HepG2 (cell line): Measurements from ENCODE around the gene KSR1. TPM values are rescaled to one million over a fixed set of nuclear protein-coding genes. Genes with fewer than 3 reads are reported as not detected.

Experiments used
- CEBPG ChIP-seq: IDR thresholded peaks from 2 replicates; pipeline ENCODE4 v1.6.1; 2016
- DPF2 ChIP-seq: sonication (generic); formaldehyde crosslinking; IDR thresholded peaks from 2 replicates; pipeline ENCODE4 v1.4.0; 2020; ENCODE audit warnings: mild to moderate bottlenecking, low read depth, missing genetic modification reagents, borderline replicate concordance
- EED ChIP-seq: sonication (generic); formaldehyde crosslinking; IDR thresholded peaks from 2 replicates; pipeline ENCODE4 v1.5.0; 2020; ENCODE audit warnings: mild to moderate bottlenecking, missing genetic modification reagents
- GABPB1 ChIP-seq: IDR thresholded peaks from 2 replicates; pipeline ENCODE4 v1.6.1; 2016; ENCODE audit warnings: mild to moderate bottlenecking, missing genetic modification reagents, moderate library complexity, missing compliant biosample characterization
- MAZ ChIP-seq, 2 experiments: sonication (generic) in 1 of 2; formaldehyde crosslinking in 1 of 2; IDR thresholded peaks; 2 replicates each; pipeline versions ENCODE4 v1.5.0 to v1.6.1; 2012 to 2020; ENCODE audit warnings: low read depth in 2 of 2, mild to moderate bottlenecking in 2 of 2, borderline replicate concordance in 1 of 2, improper control_type of control experiment in 1 of 2, low read length in 1 of 2, missing genetic modification reagents in 1 of 2, moderate library complexity in 1 of 2
- NBN ChIP-seq: fragments of 450-650 bp; conservative IDR thresholded peaks from 2 replicates; pipeline ENCODE4 v1.6.1; 2017
- PAX8 ChIP-seq: sonication (generic); formaldehyde crosslinking; IDR thresholded peaks from 2 replicates; pipeline ENCODE4 v1.8.0; 2022; ENCODE audit warnings: mild to moderate bottlenecking, missing genetic modification reagents, borderline replicate concordance
- PHF21A ChIP-seq: sonication (generic); formaldehyde crosslinking; IDR thresholded peaks from 2 replicates; pipeline ENCODE4 v1.5.0; 2020; ENCODE audit warnings: mild to moderate bottlenecking, missing genetic modification reagents
- PPARG ChIP-seq: conservative IDR thresholded peaks from 2 replicates; pipeline ENCODE4 v1.6.1; 2016; ENCODE audit warnings: missing biosample characterization, missing genetic modification reagents
- RAD21 ChIP-seq: fragments of 450-650 bp; formaldehyde crosslinking; IDR thresholded peaks from 2 replicates; pipeline ENCODE4 v1.5.0; 2020; ENCODE audit warnings: mild to moderate bottlenecking
- REL ChIP-seq: sonication (generic); formaldehyde crosslinking; conservative IDR thresholded peaks from 2 replicates; pipeline ENCODE4 v1.8.0; 2022; ENCODE audit warnings: mild to moderate bottlenecking, missing genetic modification reagents, moderate library complexity
- SP1 ChIP-seq, 2 experiments: fragments of 450-650 bp in 1 of 2; sonication (generic) in 1 of 2; formaldehyde crosslinking in 1 of 2; IDR thresholded peaks; 2 replicates each; pipeline versions ENCODE4 v1.4.0 to v1.6.1; 2016 to 2020; ENCODE audit warnings: missing genetic modification reagents in 1 of 2
- TAF1 ChIP-seq: sonication (generic); formaldehyde crosslinking; IDR thresholded peaks from 2 replicates; pipeline ENCODE4 v1.4.0; 2020; ENCODE audit warnings: missing genetic modification reagents
- TEAD3 ChIP-seq: optimal IDR thresholded peaks from 2 replicates; pipeline ENCODE3; 2016; ENCODE audit warnings: borderline replicate concordance
- THYN1 ChIP-seq: sonication (generic); formaldehyde crosslinking; IDR thresholded peaks from 2 replicates; pipeline ENCODE4 v1.8.1; 2023; ENCODE audit warnings: low read depth, mild to moderate bottlenecking, moderate library complexity, missing genetic modification reagents, borderline replicate concordance
- ZBTB7A ChIP-seq: sonication (generic); formaldehyde crosslinking; IDR thresholded peaks from 2 replicates; pipeline ENCODE4 v1.8.0; 2022; ENCODE audit warnings: mild to moderate bottlenecking, missing genetic modification reagents
- ZFP36L2 ChIP-seq: sonication (generic); formaldehyde crosslinking; IDR thresholded peaks from 2 replicates; pipeline ENCODE4 v1.4.0; 2020; ENCODE audit warnings: missing genetic modification reagents
- ZKSCAN1 ChIP-seq: fragments of 150-350 bp; IDR thresholded peaks from 2 replicates; pipeline ENCODE4 v1.6.1; 2014; ENCODE audit warnings: low read length
- ZNF552 ChIP-seq: sonication (generic); formaldehyde crosslinking; IDR thresholded peaks from 2 replicates; pipeline ENCODE4 v1.9.0; 2022; ENCODE audit warnings: missing genetic modification reagents, mild to moderate bottlenecking, borderline replicate concordance
- ZNF674 ChIP-seq: sonication (generic); formaldehyde crosslinking; IDR thresholded peaks from 2 replicates; pipeline ENCODE4 v1.5.0; 2020; ENCODE audit warnings: low read depth, mild to moderate bottlenecking, missing genetic modification reagents
- ZNF740 ChIP-seq: sonication (generic); formaldehyde crosslinking; IDR thresholded peaks from 2 replicates; pipeline ENCODE4 v1.4.0; 2020; ENCODE audit warnings: missing genetic modification reagents
- ZNF770 ChIP-seq: sonication (generic); formaldehyde crosslinking; IDR thresholded peaks from 2 replicates; pipeline ENCODE4 v1.5.0; 2020; ENCODE audit warnings: mild to moderate bottlenecking, missing genetic modification reagents
- ZNF776 ChIP-seq: sonication (generic); formaldehyde crosslinking; IDR thresholded peaks from 2 replicates; pipeline ENCODE4 v1.4.0; 2020; ENCODE audit warnings: mild to moderate bottlenecking, missing genetic modification reagents
- polyA plus RNA-seq, 8 experiments: library from polyadenylated mRNA; depleted of rRNA in 3 of 8; stranded (reverse) in 7 of 8; unstranded in 1 of 8; fragments of >200 nt; fragmentation: Illumina TruSeq in 4 of 8; extraction: Trizol in 4 of 8; gene quantifications; 2 replicates each; pipeline versions ENCODE4 v1.2.1 to v1.2.3, GENCODE V29; 2011 to 2016; ENCODE audit warnings: low read depth in 4 of 8, missing spikeins in 1 of 8, mixed read lengths in 1 of 8; ENCODE audit not compliant: insufficient read depth in 1 of 8
- total RNA-seq, 5 experiments: library from RNA; depleted of rRNA; stranded (reverse); fragments of >200 nt; fragmentation: Illumina TruSeq; extraction: Trizol; gene quantifications; 2 replicates each; pipeline ENCODE4 v1.2.3, GENCODE V29; 2016; ENCODE audit warnings: low read depth in 1 of 5
- TF ChIP-seq, protein P1 (sequence below): sonication (generic); formaldehyde crosslinking; IDR thresholded peaks from 2 replicates; pipeline ENCODE4 v1.8.0; 2022; ENCODE audit warnings: missing genetic modification reagents, mild to moderate bottlenecking, moderate library complexity, borderline replicate concordance
- TF ChIP-seq, protein P2 (sequence below): fragments of 450-650 bp; IDR thresholded peaks from 2 replicates; pipeline ENCODE4 v1.6.1; 2017; ENCODE audit warnings: mild to moderate bottlenecking

The KSR1 gene
- total and polyA plus RNA-seq, 2 of the 13 experiments (the other 11 are each of a cell fraction or from before 2014, with no cell fraction given) = 10.1 to 16.6 TPM

DNA sequence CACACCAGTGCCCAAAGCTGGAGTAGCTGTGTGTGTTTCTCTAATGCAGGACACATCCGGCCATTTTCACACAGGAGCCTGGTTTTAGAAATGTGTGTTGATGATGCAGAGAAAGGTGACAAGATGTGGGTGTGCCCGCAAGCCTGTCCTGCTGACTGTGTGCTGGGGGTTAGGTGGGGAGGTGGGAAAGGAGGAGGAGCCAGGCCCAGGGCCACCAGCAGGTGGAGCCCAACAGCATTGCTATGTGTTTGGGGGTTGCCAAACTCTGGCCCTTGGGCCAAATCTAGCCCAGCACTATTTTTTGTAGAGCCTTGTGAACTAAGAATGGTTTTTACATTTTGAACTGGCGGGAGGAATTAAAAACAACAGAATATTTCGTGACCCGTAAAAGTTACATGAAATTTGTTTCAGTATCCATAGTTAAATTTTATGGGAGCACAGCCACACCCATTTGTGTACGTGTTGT lies 113.0 kb downstream of the KSR1 start (continued):
- peak; percentile 21; the same call in 1 of the 2 replicates for TF ChIP-seq MAZ (IDR thresholded peaks at IDR 0.05; ENCODE audit: borderline replicate concordance, low read depth, low read length)
- TF ChIP-seq MAZ (CRISPR knock-in tag; IDR thresholded peaks at IDR 0.05; ENCODE audit: low read depth) = no peak
- no peak for TF ChIP-seq TAF1 (CRISPR knock-in tag)
- no peak for TF ChIP-seq ZFP36L2 (CRISPR knock-in tag)
- peak; percentile 28 for TF ChIP-seq CEBPG
- no peak for TF ChIP-seq ZNF770
- TF ChIP-seq TEAD3 = no peak
- TF ChIP-seq ZNF776 = no peak
- TF ChIP-seq PPARG (CRISPR knock-in tag) = no peak
- peak; percentile 66 for TF ChIP-seq ZKSCAN1
- no peak for TF ChIP-seq PHF21A (CRISPR knock-in tag)
- TF ChIP-seq THYN1 (CRISPR knock-in tag) = no peak
- TF ChIP-seq, protein P1, sequence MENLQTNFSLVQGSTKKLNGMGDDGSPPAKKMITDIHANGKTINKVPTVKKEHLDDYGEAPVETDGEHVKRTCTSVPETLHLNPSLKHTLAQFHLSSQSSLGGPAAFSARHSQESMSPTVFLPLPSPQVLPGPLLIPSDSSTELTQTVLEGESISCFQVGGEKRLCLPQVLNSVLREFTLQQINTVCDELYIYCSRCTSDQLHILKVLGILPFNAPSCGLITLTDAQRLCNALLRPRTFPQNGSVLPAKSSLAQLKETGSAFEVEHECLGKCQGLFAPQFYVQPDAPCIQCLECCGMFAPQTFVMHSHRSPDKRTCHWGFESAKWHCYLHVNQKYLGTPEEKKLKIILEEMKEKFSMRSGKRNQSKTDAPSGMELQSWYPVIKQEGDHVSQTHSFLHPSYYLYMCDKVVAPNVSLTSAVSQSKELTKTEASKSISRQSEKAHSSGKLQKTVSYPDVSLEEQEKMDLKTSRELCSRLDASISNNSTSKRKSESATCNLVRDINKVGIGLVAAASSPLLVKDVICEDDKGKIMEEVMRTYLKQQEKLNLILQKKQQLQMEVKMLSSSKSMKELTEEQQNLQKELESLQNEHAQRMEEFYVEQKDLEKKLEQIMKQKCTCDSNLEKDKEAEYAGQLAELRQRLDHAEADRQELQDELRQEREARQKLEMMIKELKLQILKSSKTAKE = no peak
- no peak for TF ChIP-seq PAX8 (CRISPR knock-in tag)
- no peak for TF ChIP-seq ZNF674 (CRISPR knock-in tag)
- TF ChIP-seq ZNF740 (CRISPR knock-in tag) = no peak
- TF ChIP-seq DPF2 (CRISPR knock-in tag) = no peak
- TF ChIP-seq EED (CRISPR knock-in tag) = no peak
- TF ChIP-seq REL (CRISPR knock-in tag) = no peak
- TF ChIP-seq ZBTB7A (CRISPR knock-in tag) = no peak
- peak; percentile 52; the same call in 1 of the 2 replicates for TF ChIP-seq RAD21 (CRISPR knock-in tag)
- TF ChIP-seq GABPB1 = no peak
- no peak for TF ChIP-seq ZNF552 (CRISPR knock-in tag)
- TF ChIP-seq SP1 (IDR thresholded peaks at IDR 0.05) = no peak
- peak; percentile 33; the same call in 1 of the 2 replicates for TF ChIP-seq SP1 (CRISPR knock-in tag; IDR thresholded peaks at IDR 0.05)
- TF ChIP-seq, protein P2, sequence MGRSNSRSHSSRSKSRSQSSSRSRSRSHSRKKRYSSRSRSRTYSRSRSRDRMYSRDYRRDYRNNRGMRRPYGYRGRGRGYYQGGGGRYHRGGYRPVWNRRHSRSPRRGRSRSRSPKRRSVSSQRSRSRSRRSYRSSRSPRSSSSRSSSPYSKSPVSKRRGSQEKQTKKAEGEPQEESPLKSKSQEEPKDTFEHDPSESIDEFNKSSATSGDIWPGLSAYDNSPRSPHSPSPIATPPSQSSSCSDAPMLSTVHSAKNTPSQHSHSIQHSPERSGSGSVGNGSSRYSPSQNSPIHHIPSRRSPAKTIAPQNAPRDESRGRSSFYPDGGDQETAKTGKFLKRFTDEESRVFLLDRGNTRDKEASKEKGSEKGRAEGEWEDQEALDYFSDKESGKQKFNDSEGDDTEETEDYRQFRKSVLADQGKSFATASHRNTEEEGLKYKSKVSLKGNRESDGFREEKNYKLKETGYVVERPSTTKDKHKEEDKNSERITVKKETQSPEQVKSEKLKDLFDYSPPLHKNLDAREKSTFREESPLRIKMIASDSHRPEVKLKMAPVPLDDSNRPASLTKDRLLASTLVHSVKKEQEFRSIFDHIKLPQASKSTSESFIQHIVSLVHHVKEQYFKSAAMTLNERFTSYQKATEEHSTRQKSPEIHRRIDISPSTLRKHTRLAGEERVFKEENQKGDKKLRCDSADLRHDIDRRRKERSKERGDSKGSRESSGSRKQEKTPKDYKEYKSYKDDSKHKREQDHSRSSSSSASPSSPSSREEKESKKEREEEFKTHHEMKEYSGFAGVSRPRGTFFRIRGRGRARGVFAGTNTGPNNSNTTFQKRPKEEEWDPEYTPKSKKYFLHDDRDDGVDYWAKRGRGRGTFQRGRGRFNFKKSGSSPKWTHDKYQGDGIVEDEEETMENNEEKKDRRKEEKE = no peak
- no peak for TF ChIP-seq NBN
